HepG2 (cell line): ENCODE results near the gene ACVR2A. TPM values are rescaled to one million over a fixed set of nuclear protein-coding genes. Genes with fewer than 3 reads are reported as not detected.

Experiments used
- ARNT ChIP-seq: fragments of 450-650 bp; IDR thresholded peaks from 2 replicates; pipeline ENCODE4 v1.6.1; 2017
- BCLAF1 ChIP-seq: fragments of 450-650 bp; IDR thresholded peaks from 2 replicates; pipeline ENCODE4 v1.6.1; 2017; ENCODE audit warnings: mild to moderate bottlenecking
- HHEX ChIP-seq: IDR thresholded peaks from 2 replicates; pipeline ENCODE4 v1.6.1; 2016; ENCODE audit warnings: control low read depth
- HMGXB4 ChIP-seq, 2 experiments: sonication (generic) in 1 of 2; formaldehyde crosslinking in 1 of 2; IDR thresholded peaks; 2 replicates each; pipeline versions ENCODE4 v1.4.0 to v1.6.1; 2018 to 2020; ENCODE audit warnings: missing genetic modification reagents in 2 of 2, borderline replicate concordance in 1 of 2, low read depth in 1 of 2, mild to moderate bottlenecking in 1 of 2, missing biosample characterization in 1 of 2
- MLLT10 ChIP-seq: sonication (generic); formaldehyde crosslinking; IDR thresholded peaks from 2 replicates; pipeline ENCODE4 v1.4.0; 2020; ENCODE audit warnings: missing genetic modification reagents
- NR2F1 ChIP-seq, 2 experiments: fragments of 450-650 bp in 1 of 2; formaldehyde crosslinking in 1 of 2; IDR thresholded peaks; 2 replicates each; pipeline versions ENCODE4 v1.5.0 to v1.6.1; 2016 to 2020; ENCODE audit warnings: mild to moderate bottlenecking in 1 of 2, missing compliant biosample characterization in 1 of 2, missing genetic modification reagents in 1 of 2, moderate library complexity in 1 of 2
- NR2F2 ChIP-seq: IDR thresholded peaks from 2 replicates; pipeline ENCODE4 v1.6.1; 2012; ENCODE audit warnings: low read depth, inconsistent platforms, borderline replicate concordance
- POLR2G ChIP-seq: fragments of 200-400 bp; formaldehyde crosslinking; IDR thresholded peaks from 2 replicates; pipeline ENCODE4 v1.6.1; 2018; ENCODE audit warnings: mild to moderate bottlenecking, low read depth, low read length, moderate library complexity
- PRMT3 ChIP-seq: sonication (generic); formaldehyde crosslinking; IDR thresholded peaks from 2 replicates; pipeline ENCODE4 v1.8.1; 2022; ENCODE audit warnings: low read depth, mild to moderate bottlenecking, moderate library complexity, missing genetic modification reagents, borderline replicate concordance
- RBM22 ChIP-seq: fragments of 200-400 bp; formaldehyde crosslinking; optimal IDR thresholded peaks from 2 replicates; pipeline ENCODE3; 2017; ENCODE audit warnings: mild to moderate bottlenecking, low read length, moderate library complexity
- RXRB ChIP-seq: IDR thresholded peaks from 2 replicates; pipeline ENCODE4 v1.6.1; 2016; ENCODE audit warnings: borderline replicate concordance, missing genetic modification reagents, missing compliant biosample characterization
- SMYD3 ChIP-seq: sonication (generic); formaldehyde crosslinking; IDR thresholded peaks from 2 replicates; pipeline ENCODE4 v1.8.1; 2023; ENCODE audit warnings: mild to moderate bottlenecking, missing genetic modification reagents
- SRSF1 ChIP-seq: fragments of 200-400 bp; formaldehyde crosslinking; optimal IDR thresholded peaks from 2 replicates; pipeline ENCODE3; 2017; ENCODE audit warnings: mild to moderate bottlenecking, low read depth, low read length, moderate library complexity
- TAF1 ChIP-seq: sonication (generic); formaldehyde crosslinking; IDR thresholded peaks from 2 replicates; pipeline ENCODE4 v1.4.0; 2020; ENCODE audit warnings: missing genetic modification reagents
- USF2 ChIP-seq, 2 experiments: sonication (generic) in 1 of 2; formaldehyde crosslinking in 1 of 2; IDR thresholded peaks; 2 replicates each; pipeline versions ENCODE4 v1.5.1 to v1.6.1; 2011 to 2020; ENCODE audit warnings: borderline replicate concordance in 1 of 2, low read depth in 1 of 2, low read length in 1 of 2, mild to moderate bottlenecking in 1 of 2, missing genetic modification reagents in 1 of 2, moderate library complexity in 1 of 2
- ZMAT5 ChIP-seq: sonication (generic); formaldehyde crosslinking; IDR thresholded peaks from 2 replicates; pipeline ENCODE4 v1.5.0; 2020; ENCODE audit warnings: mild to moderate bottlenecking, low read depth, missing genetic modification reagents, borderline replicate concordance
- ZNF546 ChIP-seq: sonication (generic); formaldehyde crosslinking; conservative IDR thresholded peaks from 2 replicates; pipeline ENCODE4 v1.8.1; 2023; ENCODE audit warnings: mild to moderate bottlenecking, missing genetic modification reagents
- ZNF549 ChIP-seq: sonication (generic); formaldehyde crosslinking; IDR thresholded peaks from 2 replicates; pipeline ENCODE4 v1.5.0; 2020; ENCODE audit warnings: missing genetic modification reagents
- ZNF710 ChIP-seq: sonication (generic); formaldehyde crosslinking; IDR thresholded peaks from 2 replicates; pipeline ENCODE4 v1.5.0; 2020; ENCODE audit warnings: mild to moderate bottlenecking, missing genetic modification reagents, borderline replicate concordance
- ZNF749 ChIP-seq: sonication (generic); formaldehyde crosslinking; IDR thresholded peaks from 2 replicates; pipeline ENCODE4 v1.8.0; 2022; ENCODE audit warnings: mild to moderate bottlenecking, missing genetic modification reagents, moderate library complexity, borderline replicate concordance
- polyA plus RNA-seq, 8 experiments: library from polyadenylated mRNA; depleted of rRNA in 3 of 8; stranded (reverse) in 7 of 8; unstranded in 1 of 8; fragments of >200 nt; fragmentation: Illumina TruSeq in 4 of 8; extraction: Trizol in 4 of 8; gene quantifications; 2 replicates each; pipeline versions ENCODE4 v1.2.1 to v1.2.3, GENCODE V29; 2011 to 2016; ENCODE audit warnings: low read depth in 4 of 8, missing spikeins in 1 of 8, mixed read lengths in 1 of 8; ENCODE audit not compliant: insufficient read depth in 1 of 8
- total RNA-seq, 5 experiments: library from RNA; depleted of rRNA; stranded (reverse); fragments of >200 nt; fragmentation: Illumina TruSeq; extraction: Trizol; gene quantifications; 2 replicates each; pipeline ENCODE4 v1.2.3, GENCODE V29; 2016; ENCODE audit warnings: low read depth in 1 of 5

The ACVR2A gene
- total and polyA plus RNA-seq, 2 of the 13 experiments (the other 11 are each of a cell fraction or from before 2014, with no cell fraction given): 8.3 to 18.0 TPM

- TF ChIP-seq USF2 (IDR thresholded peaks at IDR 0.05; ENCODE audit: low read depth, low read length): no peak
- TF ChIP-seq USF2 (CRISPR knock-in tag; IDR thresholded peaks at IDR 0.05; ENCODE audit: borderline replicate concordance): no peak
- no peak for TF ChIP-seq ZNF549 (CRISPR knock-in tag)
- TF ChIP-seq TAF1: no peak
- no peak for TF ChIP-seq SRSF1
- no peak for TF ChIP-seq BCLAF1
- no peak for TF ChIP-seq ZNF546 (CRISPR knock-in tag)
- TF ChIP-seq HHEX (CRISPR knock-in tag): peak; percentile 71
- peak; percentile 68; the same call in 1 of the 2 replicates for TF ChIP-seq ZNF710 (CRISPR knock-in tag)
- TF ChIP-seq SMYD3 (CRISPR knock-in tag): 0 out of 2 replicates have a peak, but pooled peaks have one; percentile 27
- peak; percentile 89 for TF ChIP-seq RBM22
- TF ChIP-seq RXRB (CRISPR knock-in tag): peak; percentile 90; the same call in 1 of the 2 replicates
- TF ChIP-seq POLR2G: peak; percentile 28; the same call in 1 of the 2 replicates
- TF ChIP-seq PRMT3: no peak
- TF ChIP-seq NR2F1 (CRISPR knock-in tag; IDR thresholded peaks at IDR 0.05): peak in 1 of 2 experiments; percentile 35; a peak in 2 of 4 replicates
- no peak for TF ChIP-seq ZMAT5 (CRISPR knock-in tag)
- TF ChIP-seq ZNF749: no peak; the same call in 1 of the 2 replicates
- no peak for TF ChIP-seq MLLT10
- no peak for TF ChIP-seq ARNT
- TF ChIP-seq HMGXB4 (CRISPR knock-in tag; IDR thresholded peaks at IDR 0.05; ENCODE audit: borderline replicate concordance in 1 of 2, low read depth in 1 of 2): peak in 1 of 2 experiments; percentile 22; a peak in 1 of 4 replicates
- TF ChIP-seq NR2F2: peak; percentile 90
These were observed 82.3 kb downstream of the ACVR2A start (continued) for GRCh38 chr2:147927053-147927588.
